CD4-positive, alpha-beta T cell treated with Interleukin-12 subunit alpha and Interleukin-12 subunit beta, for 1 hour (primary cell): Measurements from ENCODE around the gene ST6GALNAC6.

ENCODE experiments used
- DNase-seq: peaks from one replicate; pipeline ENCODE4 v3.0.0-alpha.2; 2020

Gene ST6GALNAC6

DNA sequence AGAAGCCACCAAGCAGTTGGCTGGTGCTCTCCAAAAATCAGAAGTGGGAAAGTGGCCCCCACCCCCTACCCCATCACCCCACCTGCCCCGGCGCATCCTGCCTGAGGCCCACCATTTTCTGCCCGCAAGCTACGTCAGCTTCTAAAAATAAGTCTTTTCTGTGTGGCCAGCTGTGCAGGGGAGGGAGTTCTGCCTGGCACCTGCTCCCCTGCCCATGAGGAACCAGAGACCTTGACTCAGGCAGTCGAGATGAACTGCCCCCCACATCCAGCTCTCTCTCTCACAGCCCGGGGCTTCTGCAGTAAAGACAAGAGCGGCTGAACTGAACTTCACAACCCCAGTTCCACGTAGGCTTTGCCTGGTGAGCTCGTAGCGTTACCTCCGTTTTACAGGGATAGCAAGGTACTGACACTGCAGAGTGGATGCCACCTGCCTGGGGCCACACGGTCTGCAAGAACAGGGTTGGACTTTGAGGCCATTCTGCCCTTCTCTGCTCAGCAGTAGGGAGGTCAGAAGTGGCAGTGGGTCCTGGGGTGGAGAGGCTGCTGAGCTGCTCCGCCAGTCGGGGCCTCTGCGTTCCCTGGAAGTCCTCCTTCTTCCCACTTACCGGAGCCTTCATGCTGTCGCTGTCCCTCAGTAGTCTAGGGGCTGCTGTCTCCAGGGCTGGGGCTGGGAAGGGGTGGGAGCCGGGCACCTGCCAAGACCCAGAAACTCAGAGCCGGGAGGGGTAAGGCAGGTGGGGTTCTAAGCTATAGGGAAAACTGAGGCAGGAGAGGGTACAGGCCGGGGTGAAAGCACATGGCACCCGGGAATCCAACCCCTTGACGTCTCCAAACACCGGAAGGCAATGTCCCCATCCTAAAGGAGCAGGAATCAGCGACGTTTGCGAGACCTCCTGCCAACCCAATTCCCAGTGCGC is 16.7 kb upstream of the ST6GALNAC6 start:
- DNase-seq, result peak; percentile 62

DNA sequence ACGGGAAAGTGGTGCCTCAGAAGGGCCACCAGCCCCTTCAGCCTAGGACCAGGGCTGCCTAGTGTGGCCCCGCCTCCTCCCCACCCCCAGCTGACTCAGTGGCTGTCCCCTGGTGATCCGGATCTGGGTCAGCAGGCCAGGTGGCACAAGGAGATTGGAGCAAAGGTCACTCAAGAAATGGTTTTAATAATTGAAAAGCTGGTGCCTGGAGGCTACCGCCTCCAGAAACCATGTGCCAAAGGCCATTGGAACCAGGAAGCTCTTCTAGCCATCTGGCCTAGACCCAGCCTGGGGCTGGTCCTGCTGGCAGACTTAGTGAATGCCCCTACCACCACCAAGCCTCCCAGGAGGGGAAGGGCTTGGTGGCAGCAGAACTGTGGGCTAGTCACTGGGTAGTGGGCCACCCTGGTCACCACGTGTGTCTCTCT is 15.9 kb upstream of the ST6GALNAC6 start:
- no peak for DNase-seq

DNA sequence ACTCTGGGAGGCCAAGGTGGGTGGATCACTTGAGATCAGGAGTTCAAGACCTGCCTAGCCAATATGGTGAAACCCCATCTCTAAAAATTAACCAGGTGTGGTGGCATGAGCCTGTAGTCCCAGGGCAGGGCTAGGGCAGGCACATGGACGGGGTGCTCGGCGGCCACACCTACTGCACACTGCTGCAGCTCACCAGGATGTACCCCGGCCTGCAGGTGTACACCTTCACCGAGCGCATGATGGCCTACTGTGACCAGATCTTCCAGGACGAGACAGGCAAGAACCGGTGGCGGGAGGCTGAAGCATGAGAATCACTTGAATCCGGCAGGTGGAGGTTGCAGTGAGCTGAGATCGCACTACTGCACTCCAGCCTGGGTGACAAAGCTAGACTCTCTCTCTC is 14.3 kb upstream of the ST6GALNAC6 start:
- DNase-seq, result no peak

DNA sequence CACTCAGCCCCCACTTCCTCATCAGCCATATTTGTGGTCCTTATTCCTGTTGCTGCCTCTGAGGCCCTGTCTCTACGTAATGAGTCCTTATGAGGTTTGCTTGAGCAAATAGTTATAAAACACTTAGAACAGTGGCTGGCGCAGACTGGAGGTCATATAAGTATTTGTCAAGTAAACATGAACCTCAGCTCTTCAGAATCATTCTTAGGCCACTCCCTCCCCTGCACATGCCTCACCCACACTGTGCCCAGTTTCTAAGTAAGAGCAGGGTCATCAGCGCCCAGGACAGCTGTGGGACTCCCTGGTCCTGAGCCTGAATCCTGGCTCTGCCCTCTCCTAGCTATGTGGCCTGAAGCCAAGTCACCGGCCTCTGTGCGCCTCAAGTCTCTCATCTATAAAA is 13.5 kb upstream of the ST6GALNAC6 start:
- no peak for DNase-seq

DNA sequence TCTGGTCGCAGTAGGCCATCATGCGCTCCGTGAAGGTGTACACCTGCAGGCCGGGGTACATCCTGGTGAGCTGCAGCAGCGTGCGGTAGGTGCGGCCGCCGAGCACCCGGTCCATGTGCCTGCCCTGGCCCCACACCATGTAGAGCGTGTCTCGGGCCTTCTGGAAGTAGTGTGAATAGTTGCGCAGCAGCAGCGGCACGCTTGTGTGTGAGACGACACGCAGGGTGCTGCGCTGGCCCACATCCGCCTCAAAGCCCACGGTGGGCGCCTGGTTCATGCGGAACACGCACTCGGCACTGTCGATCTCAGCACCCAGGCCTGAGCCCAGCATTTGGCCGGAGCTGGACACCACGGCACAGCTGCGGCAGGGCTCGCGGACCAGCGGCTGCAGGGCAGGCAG is 12.9 kb upstream of the ST6GALNAC6 start:
- no peak for DNase-seq

DNA sequence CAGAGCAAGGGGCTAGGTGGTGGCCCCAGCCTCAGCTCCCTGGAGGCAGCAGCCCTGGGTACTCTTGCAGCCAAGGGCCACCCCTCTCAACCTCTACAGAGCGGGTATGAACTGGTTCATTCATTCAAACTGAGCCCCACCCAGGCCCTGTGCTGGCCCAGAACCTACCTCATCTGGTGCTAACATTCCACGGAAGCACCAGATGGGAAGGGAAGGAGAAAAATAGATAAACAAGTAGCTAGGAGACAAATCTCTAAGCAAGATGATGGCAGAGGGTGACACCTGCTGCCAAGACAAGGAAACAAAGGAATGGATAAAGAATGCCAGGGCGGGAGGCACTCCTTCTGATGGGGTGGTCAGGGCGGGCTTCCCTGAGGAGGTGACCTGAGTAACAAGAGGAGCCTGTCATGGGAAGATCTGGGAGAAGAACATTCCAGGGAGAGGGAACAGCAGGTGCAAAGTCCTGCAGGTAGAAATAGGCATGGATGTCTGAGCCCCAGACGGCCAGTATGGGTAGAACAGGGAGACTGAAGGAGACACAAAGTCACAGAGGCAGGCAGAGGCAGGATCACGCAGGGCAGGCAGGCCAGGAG is 11.3 kb upstream of the ST6GALNAC6 start:
- peak; percentile 38 for DNase-seq

DNA sequence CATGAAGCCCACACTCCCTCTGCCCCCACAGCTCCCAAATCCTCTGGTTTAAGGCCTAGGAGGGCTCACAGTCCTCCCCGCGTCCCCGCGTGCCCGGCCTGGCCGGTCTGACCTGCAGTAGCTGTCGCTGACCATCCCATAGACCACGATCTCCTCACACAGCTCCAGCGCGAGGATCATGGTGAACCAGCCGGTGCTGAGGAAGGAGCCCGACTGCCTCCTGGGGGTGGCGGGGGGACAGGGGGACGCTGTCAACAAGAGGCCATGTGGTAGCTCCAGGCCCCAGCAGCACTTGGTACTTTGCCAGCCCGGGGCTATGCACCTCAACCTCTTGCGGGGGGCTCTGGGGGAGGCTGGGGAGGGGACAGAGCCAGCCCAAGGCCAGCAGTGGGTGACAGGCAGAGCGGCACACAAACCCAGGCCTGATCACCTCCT is 10.5 kb upstream of the ST6GALNAC6 start:
- no peak for DNase-seq

DNA sequence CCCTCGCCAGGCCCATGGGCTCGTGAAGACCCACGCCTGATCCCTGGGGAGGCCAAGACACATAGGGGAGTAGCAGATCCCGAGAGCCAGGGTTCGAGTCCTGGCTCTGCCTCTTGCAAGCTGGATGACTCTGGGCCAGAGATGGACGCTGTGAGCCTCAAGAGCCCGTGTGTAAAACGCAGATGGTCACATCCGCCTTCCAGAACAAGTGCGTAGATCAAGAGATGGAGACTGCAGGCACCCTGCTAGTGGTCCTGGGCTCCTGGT is 9.2 kb upstream of the ST6GALNAC6 start:
- DNase-seq, result no peak

DNA sequence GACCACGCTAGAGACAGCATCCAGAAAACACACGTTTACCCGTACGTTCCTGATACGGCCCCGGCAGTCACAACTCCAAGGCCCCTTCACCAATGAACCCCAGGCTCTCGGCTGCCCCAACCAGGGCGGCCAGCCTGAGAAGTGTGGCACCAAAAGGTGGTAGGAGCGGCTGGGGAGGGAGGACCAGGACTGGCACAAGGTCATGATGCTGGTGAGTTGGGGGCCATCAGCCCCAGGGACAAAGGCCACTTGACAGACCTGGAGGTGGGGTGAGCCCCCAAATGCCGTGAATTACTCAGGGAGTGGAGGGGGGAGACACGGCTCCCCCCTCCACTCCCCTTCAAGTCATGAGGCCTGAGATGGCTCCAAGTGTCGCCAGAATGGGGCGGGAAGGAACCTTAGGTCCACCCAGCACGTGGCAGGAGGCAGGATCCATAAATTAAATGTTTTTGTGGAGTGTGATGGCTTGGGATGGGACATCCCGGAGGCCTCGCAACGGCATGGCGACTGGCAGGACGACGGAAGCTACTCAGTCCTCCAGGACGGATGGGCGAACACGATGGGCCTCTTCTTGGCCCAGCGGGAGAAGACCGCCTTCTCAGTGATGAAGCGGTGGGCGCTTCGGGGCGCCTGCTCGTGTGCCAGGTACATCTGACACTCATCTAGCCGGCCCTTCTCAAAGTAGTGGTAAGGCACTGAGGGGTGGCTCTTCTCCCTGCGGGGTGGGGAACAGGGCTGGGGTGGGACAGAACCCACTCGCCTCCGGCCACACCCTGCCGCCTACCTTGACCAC is 8.7 kb upstream of the ST6GALNAC6 start:
- DNase-seq, result no peak

DNA sequence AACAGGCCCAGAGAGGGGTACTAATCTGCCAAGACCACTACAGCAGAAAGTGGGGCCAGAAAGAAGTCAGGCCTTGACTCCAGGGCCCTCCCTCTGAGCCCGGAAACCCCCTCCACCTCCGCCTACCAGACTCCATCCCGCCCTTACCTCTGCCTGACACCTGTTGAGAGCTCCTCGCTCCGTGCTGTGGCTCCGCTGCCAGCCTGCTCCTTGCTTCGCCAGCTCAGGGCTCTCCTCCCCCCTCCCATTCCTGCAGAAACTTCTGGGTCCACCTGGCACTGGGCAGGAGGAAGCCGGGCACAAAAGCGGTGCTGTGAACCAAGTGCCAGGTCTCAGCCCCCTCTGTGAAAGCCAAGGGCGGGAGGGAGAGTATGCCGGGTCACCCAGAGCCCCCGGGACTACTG is 6.4 kb upstream of the ST6GALNAC6 start:
- DNase-seq, result peak; percentile 83

DNA sequence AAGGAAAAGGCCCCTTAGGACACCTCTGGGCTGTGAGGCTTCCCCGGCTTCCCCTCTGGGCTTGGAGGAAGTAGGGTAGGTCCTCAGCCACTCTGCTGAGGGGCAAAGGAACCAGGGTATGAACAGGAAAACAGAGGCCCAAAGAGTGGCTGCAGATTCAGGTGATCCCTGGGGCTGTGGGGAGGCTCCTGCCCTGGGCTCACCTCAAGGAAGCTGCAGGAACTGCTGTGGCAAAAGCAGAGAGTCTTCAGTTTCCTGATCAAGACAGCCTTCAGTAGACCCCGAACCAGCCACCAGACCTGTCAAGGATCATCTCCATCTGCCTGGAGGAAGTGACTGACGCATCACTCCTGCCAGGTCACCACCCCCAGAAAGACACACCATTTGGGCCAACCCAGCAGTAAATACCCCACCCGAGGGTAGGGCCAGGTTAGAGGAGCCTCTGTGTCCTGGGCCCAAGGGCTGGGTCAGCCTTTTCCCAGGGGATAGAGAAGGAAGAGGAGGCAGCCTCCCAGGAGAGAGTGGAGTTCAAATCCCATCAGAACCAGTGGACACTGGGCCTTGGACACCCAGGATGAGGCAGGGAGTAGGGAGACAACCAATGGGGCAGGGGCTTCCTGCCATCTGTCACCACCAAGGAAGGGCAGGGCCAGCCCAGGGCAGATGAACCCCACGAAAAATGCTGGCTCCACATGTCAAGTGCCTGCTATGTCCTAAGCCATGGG is 5.8 kb upstream of the ST6GALNAC6 start:
- peak; percentile 76 for DNase-seq

DNA sequence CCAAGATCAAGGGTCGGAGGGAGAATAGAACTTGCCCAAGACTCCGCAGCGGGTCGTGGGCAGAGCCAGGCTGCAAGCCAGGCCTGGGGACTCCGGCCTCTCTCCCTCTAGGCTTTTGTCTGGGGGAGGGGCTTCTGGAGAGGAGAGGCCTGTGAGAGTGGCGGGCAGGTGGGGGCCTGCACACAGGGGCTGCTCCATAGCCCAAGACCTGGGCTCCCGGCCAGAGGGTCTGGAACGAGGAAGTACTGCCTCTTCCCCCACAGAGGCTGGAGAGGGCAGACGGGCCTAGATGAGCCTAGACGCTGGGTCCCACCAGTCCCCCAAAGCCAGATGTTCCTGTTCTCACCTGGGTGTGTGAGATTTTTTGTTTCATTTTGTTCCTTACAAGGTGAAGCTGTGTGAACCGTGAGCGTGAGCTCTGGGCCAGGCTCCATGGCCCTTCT is 5.2 kb upstream of the ST6GALNAC6 start:
- DNase-seq, result no peak

DNA sequence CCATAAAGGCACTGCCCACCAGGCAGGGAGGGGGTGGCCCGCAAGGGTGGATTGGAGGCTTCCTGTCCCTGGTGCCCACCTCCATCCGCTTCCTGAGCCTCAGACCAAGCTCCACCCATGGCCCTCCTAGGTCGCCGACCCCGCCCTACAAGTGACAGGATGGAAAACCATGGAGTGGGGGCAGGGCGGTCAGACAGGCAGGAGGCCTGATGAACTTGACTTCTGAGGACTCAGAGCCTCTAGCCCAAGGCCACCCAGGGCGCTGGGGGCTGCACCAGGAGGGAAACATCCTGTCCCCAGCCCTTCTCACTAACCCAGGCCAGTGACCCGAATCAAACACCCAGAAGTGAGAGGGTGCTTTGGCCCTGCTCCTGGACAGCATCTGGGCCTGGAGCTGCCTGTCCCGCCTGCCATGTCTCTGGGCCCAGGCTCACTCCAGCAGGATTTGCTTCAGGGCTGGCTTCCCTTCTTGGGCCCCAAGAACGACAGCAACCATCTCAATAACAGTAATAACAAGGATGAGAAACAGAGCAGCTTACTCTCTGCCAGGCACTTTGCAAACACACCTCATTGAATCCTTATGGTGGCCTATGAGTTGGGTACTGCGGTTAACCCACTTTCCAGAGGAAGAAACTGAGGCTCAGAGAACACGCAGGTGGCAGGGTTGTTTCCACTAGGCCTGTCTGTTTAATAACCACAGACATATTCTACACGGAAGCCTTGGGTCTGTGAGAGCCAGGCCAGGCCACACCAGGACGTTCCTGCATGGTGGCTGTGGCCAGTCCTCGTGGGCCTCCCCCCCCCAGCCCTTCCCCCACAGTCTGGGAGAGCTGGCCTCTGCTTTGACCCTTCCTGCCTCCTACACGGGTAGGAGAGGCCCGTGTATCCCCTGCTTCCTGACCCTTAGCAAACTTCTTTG is 4.4 kb upstream of the ST6GALNAC6 start:
- DNase-seq, result peak; percentile 73

DNA sequence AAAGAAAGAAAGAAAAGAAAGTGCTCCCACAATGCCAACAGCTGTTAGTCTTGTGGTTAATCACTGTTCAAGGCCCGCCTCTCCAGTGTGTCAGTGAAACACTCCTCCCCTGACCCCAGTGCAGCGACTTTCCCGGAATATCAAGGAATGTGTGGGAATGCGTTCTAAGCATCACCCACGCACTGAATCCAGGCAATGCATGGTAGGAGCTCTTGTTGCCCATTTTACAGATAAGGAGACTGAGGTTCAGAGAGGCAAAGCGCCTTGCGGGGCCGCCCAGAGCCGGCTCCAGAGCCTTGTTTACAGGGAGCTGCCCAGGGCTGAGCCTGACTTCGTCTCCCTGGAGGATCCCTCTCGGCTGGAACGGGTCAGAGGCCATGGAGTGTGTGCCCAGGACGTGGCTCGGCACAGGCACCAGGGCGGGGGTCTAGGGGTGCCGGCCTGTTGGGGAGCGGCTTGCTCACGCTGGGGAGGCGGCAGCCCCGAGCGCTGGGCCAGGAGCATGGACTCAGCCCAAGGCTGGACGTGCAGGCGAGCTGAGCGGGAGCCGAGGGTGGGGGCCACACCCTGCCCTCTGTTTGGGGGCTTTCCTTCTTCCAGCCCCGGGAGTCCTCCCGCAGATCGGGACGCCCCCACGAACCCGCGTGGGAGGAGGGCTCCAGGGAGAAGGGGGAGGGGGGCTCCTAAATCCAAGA is 823 bp downstream of the ST6GALNAC6 start:
- no peak for DNase-seq

DNA sequence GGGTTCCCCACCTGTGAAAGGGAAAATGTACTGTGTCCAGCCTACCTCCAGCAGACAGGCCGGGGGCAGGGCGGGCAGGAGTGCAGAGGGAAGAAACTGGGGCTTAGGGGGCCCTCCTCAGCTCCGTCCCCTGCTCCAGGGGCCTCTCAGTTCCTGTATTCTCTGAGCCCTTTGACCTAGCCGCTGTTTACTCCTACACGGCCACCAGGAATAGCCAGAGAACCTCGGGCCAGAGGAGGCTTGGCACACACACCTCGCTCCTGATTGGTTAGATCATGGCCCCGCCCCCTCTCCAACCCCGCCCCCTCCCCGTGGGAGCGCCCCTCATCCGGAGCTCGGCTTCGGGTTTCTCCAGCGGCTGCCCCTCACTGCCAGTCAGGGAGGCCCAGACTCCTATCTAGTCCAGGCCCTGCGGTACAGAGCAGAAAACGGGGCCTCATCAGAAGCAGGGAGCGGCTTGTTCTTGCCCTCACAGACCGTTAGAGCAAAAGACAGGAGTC is 2.2 kb downstream of the ST6GALNAC6 start:
- no peak for DNase-seq

DNA sequence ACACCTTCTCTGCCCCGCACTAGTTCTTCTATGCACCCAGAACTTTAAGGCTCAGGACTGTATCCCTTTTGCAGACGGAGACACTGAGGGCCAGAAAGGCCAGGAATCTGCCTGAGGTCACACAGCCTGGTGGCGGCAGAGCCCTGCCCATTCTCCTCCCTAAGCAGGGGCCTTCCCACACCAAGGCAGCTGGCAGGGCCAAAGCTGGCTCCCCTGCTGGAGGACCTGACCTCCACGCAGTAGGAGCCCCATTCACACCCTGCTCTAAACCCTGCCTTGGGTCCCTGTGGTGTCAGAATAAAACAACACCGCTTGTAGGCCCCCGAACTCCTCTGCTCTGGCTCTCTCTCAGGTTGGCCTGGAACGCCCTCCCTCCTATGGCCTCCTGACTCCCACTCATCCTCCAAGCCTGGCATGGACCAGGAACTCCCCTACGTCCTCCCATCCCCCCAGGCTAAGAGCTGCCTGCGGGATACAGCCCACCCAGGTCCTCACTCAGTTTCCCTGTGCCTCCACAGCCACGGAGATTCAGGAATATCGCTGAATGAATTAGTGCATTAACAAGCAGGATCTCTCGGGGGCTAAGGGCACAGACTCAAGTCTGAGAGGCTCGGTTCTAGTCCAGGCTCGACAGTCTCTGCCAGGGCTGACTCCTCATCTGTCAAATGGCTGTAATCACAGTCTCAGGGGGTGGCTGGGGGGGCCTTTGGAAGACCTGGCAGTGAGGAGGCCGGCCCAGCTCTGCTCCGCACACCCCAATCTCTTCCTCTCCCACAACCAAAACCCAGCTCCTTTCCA is 2.8 kb downstream of the ST6GALNAC6 start:
- DNase-seq, result no peak

DNA sequence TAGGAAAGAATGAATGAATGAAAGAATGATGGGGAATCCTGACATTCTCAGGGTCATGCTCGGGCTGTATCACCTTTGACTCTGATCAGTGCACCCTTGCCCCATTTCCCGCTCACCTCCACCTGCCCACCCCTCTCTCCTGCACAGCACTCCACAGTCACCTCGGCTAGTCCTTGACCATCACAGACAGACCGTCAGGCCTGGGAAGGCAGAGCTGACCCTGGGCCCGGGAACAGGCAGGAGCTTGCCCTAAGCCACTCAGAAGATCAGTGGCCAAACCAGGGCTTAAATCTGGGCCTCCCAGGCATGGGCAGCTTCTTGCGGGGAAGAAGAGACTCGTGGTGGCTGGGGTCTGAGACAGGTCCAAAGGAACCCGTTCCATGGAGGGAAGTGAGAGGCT is 3.6 kb downstream of the ST6GALNAC6 start:
- DNase-seq, result no peak

DNA sequence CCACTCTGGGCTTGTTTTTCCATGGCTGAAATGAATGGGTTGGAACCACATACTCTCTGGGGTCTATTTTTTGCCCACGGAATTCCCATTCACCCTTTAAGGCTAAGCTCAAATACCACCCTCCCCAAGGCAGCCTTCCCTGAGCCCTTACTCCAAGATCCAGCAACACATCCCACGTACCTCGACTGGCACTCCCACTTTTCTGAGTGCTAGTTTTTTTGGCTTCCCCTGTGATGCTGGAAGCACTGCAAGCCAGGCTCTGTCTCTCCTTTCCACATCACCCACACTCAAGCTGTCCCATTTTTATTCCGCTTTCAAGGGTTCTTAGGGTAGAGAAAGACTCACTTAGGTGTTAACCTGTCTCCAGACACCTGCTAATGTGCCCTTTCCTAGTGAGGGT is 6.0 kb downstream of the ST6GALNAC6 start:
- no peak for DNase-seq

DNA sequence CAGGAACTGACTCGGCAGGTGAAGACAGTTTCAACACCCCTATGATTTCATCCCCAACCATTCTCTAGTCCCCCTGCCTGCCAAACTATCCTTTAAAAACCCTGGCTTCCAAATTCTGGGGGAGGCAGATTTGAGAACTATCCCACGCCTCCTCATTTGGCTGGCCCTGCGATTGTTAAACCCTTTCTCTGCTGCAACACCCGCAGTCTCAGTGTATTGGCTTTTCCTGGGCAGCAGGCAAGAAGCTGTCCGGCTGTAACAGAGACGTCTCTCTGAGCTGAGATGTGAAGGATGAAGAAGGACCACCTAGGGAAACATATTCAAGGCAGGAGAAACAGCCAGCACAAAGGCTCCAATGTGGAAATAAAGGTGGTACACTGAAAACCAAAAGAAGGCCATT is 6.6 kb downstream of the ST6GALNAC6 start:
- DNase-seq, result no peak

DNA sequence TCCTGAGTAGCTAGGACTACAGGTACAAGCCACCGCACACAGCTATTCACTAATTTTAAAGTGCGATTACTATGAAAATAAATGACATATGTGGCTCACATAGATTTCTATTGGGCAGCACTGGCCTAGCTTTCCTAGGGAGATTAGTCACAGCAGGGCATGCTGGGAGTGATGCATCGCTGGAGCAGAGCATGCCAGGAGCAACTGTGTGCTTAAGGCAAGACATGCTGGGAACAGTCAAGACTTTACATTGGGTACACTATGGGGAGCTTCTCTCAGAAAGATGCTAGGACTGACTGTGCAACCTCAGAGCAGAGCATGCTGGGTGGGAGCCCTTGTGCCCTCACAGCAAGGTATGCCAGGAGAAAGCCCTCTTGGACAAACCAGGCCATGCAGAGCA is 9.3 kb downstream of the ST6GALNAC6 start:
- DNase-seq, result no peak
